Activated CD4-positive, CD25-positive, alpha-beta regulatory T cell treated with anti-CD3 and anti-CD28 coated beads, Interleukin-2, amount 50 U/mL, for 24 hours (primary cell): ENCODE data around the gene GATAD2B.

Experiments
- ATAC-seq, 2 donors: fragments of 150-1000 bp; cut with Tn5 transposase; one replicate each; pipeline ENCODE4 v1.10.0; 2021; ENCODE audit warnings: mild to moderate bottlenecking in 1 of 2, moderate library complexity in 1 of 2

GATAD2B gene

GRCh38 chr1:153922972-153923925 is at the start of gene GATAD2B:
Gene GATAD2B (minus strand): TSS chr1:153922972. CDS start chr1:153828347, 94,625 bp downstream.
- ATAC-seq = peak; percentile 95 to 96

- no peak for ATAC-seq
Observed at GRCh38 chr1:153970346-153970745, 47.6 kb upstream of the GATAD2B start.

GRCh38 chr1:153968972-153969371 is 46.2 kb upstream of the GATAD2B start:
- ATAC-seq = no peak

GRCh38 chr1:153968408-153968807 is 45.6 kb upstream of the GATAD2B start:
- ATAC-seq = no peak

- ATAC-seq = no peak
Observed at GRCh38 chr1:153968000-153968363, 45.2 kb upstream of the GATAD2B start.

GRCh38 chr1:153967107-153967999 is 44.6 kb upstream of the GATAD2B start, which contains the start of gene CREB3L4:
Gene CREB3L4 (plus strand): TSS chr1:153967902. CDS start chr1:153968526, 624 bp downstream.
- ATAC-seq = peak; percentile 88 to 91

GRCh38 chr1:153963850-153964331 is 41.1 kb upstream of the GATAD2B start:
- ATAC-seq = no peak

GRCh38 chr1:153963030-153963849 is 40.5 kb upstream of the GATAD2B start, which contains the start of gene SLC39A1:
Gene SLC39A1 (minus strand): TSS chr1:153963537. CDS start chr1:153962715, 822 bp downstream.
- ATAC-seq = peak; percentile 55 to 57

GRCh38 chr1:153962088-153963029 is 39.6 kb upstream of the GATAD2B start:
- no peak for ATAC-seq

- no peak for ATAC-seq
Observed at GRCh38 chr1:153961421-153961820, 38.6 kb upstream of the GATAD2B start.

- no peak for ATAC-seq
Observed at GRCh38 chr1:153960206-153960605, 37.4 kb upstream of the GATAD2B start.

GRCh38 chr1:153959454-153959853 is 36.7 kb upstream of the GATAD2B start:
- no peak for ATAC-seq

- no peak for ATAC-seq
Observed at GRCh38 chr1:153958961-153959260, 36.1 kb upstream of the GATAD2B start.

- ATAC-seq = peak; percentile 93
Observed at GRCh38 chr1:153958111-153958960, 35.6 kb upstream of the GATAD2B start, which contains the start of gene CRTC2. Gene CRTC2 (minus strand): TSS chr1:153958612. CDS start chr1:153958497, 115 bp downstream.

GRCh38 chr1:153957744-153958110 is 35.0 kb upstream of the GATAD2B start:
- ATAC-seq = peak; percentile 3 to 13

- no peak for ATAC-seq
Observed at GRCh38 chr1:153956997-153957715, 34.4 kb upstream of the GATAD2B start.

GRCh38 chr1:153954826-153955225 is 32.1 kb upstream of the GATAD2B start:
- no peak for ATAC-seq

GRCh38 chr1:153953859-153954365 is 31.1 kb upstream of the GATAD2B start:
- no peak for ATAC-seq

- ATAC-seq = no peak
Observed at GRCh38 chr1:153951801-153952200, 29.0 kb upstream of the GATAD2B start.
